GM19467 (cell line): ENCODE measurements around the gene AIF1.

Experiments used
- ATAC-seq: cut with Tn5 transposase; IDR thresholded peaks from one replicate; pipeline ENCODE4 v1.9.1; 2021; ENCODE audit warnings: mild to moderate bottlenecking, moderate library complexity; ENCODE audit not compliant: unreplicated experiment

AIF1 gene

GRCh38 chr6:31641370-31641769, 26.3 kb downstream of the AIF1 start:
- ATAC-seq = no peak

- ATAC-seq = no peak
Observed at GRCh38 chr6:31642798-31643570, 27.9 kb downstream of the AIF1 start.

- no peak for ATAC-seq
Observed at GRCh38 chr6:31643818-31644454, 28.9 kb downstream of the AIF1 start.

- ATAC-seq = no peak
Observed at GRCh38 chr6:31645325-31645724, 30.3 kb downstream of the AIF1 start.

GRCh38 chr6:31651602-31652191, 36.7 kb downstream of the AIF1 start:
- ATAC-seq = peak; percentile 16

- ATAC-seq = peak; percentile 49
Observed at GRCh38 chr6:31652925-31653724, 38.1 kb downstream of the AIF1 start.

GRCh38 chr6:31654574-31655348, 39.7 kb downstream of the AIF1 start:
- no peak for ATAC-seq

- ATAC-seq = no peak
Observed at GRCh38 chr6:31655349-31656237, 40.6 kb downstream of the AIF1 start, which contains the start of gene APOM. Gene APOM (plus strand): TSS chr6:31655894. CDS start chr6:31655967, 73 bp downstream.

- no peak for ATAC-seq
Observed at GRCh38 chr6:31657406-31658157, 42.5 kb downstream of the AIF1 start.

GRCh38 chr6:31658158-31658688, 43.2 kb downstream of the AIF1 start:
- ATAC-seq = no peak

GRCh38 chr6:31658983-31659648, 44.1 kb downstream of the AIF1 start:
- no peak for ATAC-seq

GRCh38 chr6:31659649-31660380, 44.8 kb downstream of the AIF1 start:
- no peak for ATAC-seq

- ATAC-seq = peak; percentile 36
Observed at GRCh38 chr6:31660381-31661261, 45.6 kb downstream of the AIF1 start, which contains the start of gene C6orf47. Gene C6orf47 (minus strand): TSS chr6:31660778. CDS start chr6:31659947, 831 bp downstream.

- no peak for ATAC-seq
Observed at GRCh38 chr6:31661262-31662123, 46.5 kb downstream of the AIF1 start.

- no peak for ATAC-seq
Observed at GRCh38 chr6:31662124-31662723, 47.2 kb downstream of the AIF1 start.
